UCSD-AML1 (cell line): ENCODE data around the gene RGS6.
A peak's percentile ranks its signal among the peaks of the same experiment; 100 is the strongest.

Experiments used
- DNase-seq: peaks from one replicate; lab custom pipeline; 2025; ENCODE audit not compliant: unreplicated experiment; lab: John Stamatoyannopoulos, UW

The RGS6 gene

GRCh38 chr14:72070458-72070857 lies 138.2 kb downstream of the RGS6 start:
- no peak for DNase-seq

DNA sequence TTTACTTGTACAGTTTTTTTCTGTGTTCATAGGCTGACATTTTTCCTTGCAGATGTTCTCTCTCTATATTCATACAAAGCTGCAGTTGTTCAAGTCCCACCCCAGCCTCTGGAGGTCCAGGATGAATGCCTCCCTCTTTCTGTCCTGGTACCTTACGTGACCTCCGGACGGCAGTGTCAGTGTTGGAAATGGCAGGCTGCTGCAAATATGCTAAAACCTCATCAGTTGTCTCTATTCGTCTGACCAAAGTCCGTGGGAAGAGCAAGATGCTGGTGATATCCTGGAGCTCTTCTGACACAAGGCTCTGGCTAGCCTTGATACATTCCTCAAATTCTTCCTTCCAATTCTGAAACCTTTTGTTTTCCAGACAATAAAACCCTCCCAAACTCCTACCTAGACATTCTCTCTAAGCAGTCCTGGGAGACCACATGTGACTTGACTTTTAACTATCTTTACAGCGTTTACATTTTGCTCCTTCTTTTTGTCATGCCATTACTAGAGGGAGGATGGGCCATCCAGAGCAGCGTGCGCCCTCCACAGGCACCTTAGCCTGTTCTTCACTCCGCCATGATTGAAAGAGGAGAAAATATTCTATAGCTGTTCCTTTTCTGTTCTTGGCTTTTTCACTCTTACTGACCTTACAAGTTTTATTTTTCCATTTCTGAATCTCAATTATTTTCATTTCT lies 143.6 kb downstream of the RGS6 start:
- DNase-seq: no peak

DNA sequence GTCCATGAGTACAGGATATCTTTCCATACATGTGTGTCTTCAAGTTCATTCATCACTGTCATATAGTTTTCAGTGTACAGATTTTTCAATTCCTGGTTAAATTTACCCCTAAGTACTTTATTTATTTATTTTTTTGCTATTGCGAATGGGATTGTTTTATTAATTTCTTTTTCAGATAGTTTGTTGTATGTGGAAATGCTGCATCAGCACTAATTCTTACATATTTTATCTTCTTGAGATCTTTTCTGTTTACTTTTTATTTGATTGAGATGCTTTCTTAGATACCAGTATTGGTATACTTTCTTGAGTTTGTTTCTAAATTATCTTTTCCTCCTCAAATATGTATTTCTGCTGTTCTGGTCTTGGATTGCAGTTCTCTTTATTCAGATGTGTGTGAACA lies 148.9 kb downstream of the RGS6 start:
- DNase-seq: no peak

DNA sequence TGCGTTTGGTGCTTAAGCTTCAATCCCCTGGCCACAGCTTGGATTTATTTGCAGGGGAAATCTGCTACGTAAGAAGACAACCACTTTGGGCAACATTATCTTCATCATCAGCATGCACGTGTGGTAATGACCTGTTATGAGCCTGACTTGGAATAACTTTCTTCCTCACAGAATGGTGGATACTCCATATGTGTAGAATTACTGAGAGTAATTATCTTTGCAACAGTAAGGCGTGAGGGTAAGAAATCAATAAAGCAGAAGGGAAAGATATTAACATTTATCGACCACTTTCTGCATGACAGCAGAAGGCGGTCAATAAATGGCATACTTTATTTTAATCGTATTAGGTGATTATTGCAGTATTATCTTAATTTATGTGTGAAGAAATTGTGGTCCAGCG lies 152.7 kb downstream of the RGS6 start:
- no peak for DNase-seq

DNA sequence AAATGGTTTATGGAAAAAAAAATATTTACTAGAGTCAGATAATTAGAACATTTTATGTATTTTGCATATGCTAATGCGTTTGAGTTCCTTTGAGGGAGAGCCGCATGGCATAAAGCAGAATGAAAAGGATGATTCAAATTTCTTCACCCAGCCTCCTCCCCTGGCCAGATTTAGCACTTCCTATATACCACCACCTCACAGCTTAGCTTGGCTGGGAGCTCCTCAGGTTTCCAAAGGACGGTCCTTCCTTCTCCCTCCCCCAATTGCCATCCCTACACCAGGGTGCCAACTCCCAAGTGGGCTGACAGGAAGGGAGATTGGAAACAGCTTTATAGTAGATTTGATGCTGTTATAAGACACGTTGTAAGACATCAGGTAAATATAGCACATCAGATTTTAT lies 157.4 kb downstream of the RGS6 start:
- no peak for DNase-seq

GRCh38 chr14:72094844-72095582 lies 162.8 kb downstream of the RGS6 start:
- no peak for DNase-seq

DNA sequence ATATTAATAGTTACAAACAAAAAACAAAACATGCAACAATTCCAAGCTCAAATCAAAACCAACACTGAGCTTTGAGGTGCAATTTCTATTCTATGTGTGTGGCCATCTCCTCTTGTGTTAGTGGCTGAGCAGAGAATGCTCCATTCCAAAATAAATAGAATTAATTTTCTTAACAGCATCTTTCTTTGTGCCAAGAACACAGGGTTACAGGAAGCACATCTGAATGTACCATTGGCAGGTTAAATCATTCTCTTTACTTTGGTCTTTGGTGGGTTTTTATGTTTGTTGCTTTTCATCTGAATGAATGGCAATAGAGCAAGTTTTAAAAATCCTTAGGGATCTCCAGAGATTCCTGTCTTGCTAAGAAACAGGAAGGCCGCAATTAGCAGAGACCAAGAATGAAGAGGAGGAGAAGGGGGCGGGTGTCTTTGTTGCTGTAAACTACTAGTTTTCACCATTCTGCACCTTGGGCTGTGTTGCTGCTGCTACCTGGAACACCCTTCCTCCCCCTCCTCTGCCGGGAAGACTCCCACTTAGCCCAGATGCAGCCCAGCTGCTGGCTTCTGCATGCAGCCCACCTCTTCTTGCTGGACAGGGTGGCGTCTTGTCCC lies 165.0 kb downstream of the RGS6 start:
- DNase-seq: no peak

- DNase-seq: no peak
Observed at GRCh38 chr14:72098210-72098609, 166.0 kb downstream of the RGS6 start.

DNA sequence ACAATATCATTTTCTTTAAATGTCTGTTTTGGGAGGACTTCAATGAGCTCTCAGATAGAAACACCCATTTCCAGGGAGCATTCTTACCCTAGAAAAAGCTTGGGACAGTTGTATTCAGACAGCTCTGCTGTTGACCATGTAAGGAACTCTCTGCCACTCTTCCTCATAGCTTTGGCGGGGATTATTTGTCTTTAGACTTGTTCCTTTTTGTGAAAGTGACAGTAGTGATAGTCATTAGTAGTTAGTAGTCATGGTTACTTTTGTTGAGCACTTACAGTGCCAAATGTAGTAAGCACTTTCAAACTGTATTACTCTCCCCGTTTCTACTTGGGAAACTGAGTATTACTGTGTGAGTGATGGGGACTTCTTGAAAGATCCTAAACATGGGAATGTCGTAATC lies 167.3 kb downstream of the RGS6 start:
- DNase-seq: no peak

GRCh38 chr14:72104011-72104613 lies 171.9 kb downstream of the RGS6 start:
- peak; percentile 41 for DNase-seq

DNA sequence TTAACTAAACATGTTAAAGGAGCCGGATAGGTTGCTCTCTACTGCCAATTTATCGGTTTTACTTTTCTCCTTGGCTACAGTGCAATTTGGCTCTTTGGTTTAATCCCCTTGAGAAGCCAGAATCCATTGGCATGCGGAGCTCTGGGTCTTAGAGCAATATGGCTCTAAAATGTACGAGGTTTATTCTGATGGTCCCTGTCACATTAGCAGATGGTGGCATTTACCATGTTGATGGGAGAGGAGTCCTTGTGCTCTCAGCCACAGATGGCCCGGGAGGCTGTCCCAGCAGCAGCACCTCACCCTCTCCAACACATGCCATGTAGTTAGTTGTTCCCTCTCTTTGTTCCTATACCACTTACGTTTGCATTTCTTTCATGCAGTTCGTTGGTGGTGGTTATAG lies 179.7 kb downstream of the RGS6 start:
- no peak for DNase-seq

DNA sequence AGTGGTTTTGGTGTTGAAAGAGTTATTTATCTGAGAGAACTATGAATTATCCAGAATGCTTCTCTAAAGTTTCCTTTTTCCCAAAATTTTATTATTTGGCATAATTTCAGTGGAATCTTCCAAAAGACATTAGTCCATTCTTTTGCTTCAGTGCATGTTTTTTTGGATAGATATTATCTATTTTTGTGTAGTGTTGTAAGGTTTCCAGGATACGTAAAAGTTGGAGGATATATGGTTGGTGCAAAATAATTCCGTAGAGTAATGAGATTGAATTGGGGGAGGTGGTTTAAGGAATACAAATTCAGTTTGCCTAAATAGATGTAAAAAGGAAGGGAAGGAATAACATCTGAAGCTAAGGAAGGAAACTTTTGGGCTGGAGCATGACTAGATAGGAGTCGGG lies 186.6 kb downstream of the RGS6 start:
- DNase-seq: no peak

GRCh38 chr14:72120315-72120714 lies 188.1 kb downstream of the RGS6 start:
- DNase-seq: no peak

DNA sequence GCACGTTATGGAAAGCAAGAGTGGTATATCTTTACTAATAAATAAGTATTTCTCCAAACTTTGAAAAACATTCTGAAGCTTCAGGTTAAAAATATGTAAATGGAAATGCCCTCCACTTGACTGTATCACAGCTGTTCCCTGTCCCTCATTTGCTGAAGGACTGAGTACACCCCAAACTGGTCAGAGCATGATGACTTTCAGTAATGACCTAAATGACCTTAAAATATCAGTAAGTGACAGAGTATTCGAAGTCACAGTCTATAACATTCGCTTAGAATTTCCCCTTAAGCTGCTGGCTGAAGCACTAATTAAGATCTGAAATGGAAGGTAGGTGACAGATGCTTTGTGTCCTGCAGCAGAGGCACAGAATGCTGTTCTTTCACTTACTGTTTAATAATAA lies 191.5 kb downstream of the RGS6 start:
- DNase-seq: no peak

GRCh38 chr14:72124171-72124570 lies 191.9 kb downstream of the RGS6 start:
- no peak for DNase-seq

- DNase-seq: no peak
Observed at GRCh38 chr14:72126091-72126490, 193.9 kb downstream of the RGS6 start.

DNA sequence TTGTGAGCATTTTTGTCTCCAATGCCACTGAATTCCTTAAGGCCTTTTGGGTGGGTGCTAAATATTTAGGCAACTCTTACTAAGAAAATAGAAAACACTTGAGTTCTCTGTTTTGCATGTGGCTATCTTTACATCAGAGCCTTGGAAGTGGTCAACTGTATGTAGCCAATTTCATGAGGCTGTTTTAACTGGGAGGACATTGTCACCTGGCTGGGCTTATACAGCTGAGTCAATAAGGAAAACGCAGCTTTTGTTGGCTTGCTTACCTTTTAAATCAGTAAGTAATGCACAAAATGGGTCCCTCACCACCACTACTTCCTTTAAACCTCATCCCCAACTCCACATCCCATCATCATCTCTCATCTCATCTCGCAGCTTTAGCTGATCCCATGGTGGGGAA lies 194.3 kb downstream of the RGS6 start:
- DNase-seq: no peak

DNA sequence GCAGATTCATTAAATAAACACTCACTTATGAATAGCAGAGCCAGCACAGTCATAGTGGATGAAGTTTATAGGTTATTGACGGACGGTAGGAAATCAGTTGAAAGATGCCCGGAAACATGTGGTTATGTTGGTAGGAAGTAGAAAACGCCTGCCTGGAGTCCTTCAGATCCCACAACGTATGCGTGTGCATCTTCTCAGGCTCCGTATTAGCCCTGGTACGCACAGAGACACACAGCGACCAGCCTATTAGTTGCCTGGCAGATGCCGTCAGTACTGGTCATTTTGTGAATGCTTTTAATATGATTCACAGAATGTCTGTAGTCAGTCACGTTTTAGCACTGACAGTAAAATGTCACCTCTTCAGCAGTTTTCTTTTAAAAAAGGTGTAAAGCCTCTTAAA lies 196.4 kb downstream of the RGS6 start:
- DNase-seq: peak; percentile 47

- DNase-seq: peak; percentile 52
Observed at GRCh38 chr14:72129291-72129690, 197.1 kb downstream of the RGS6 start.

DNA sequence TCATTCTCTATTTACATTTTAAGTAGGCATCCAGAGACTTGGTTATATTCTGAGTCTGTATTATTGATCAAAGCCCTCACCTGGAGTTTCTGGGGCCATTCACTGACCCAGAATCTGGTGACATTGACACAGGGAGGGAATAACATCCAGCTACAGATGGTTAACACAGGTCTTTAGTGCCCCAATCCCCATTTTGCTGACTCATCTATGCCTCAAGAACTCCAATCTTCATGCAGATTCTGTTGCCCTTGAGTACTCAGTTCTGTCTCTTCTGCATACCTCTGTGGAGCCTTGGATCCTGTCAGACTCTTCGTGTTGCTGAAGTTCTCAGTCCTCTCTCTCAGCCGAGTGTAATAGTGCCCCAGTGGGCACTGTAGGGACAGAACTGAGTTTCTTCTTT lies 208.9 kb downstream of the RGS6 start:
- DNase-seq: no peak

- no peak for DNase-seq
Observed at GRCh38 chr14:72142328-72142727, 210.1 kb downstream of the RGS6 start.

- DNase-seq: no peak
Observed at GRCh38 chr14:72146241-72146640, 214.0 kb downstream of the RGS6 start.
